HCT116 (cell line): ENCODE measurements around the gene PARP12. TPM values are rescaled to one million over a fixed set of nuclear protein-coding genes. Genes with fewer than 3 reads are reported as not detected.

Experiments
- ATAC-seq: fragments of 200-7000 bp; cut with Tn5 transposase; 2 replicates; pipeline ENCODE4 v1.9.1; 2020; ENCODE audit warnings: mild to moderate bottlenecking, moderate library complexity
- BruUV-seq: library from RNA; stranded (reverse); fragments of 400-500 nt; replicated peaks from 2 replicates; lab custom pipeline; 2021; lab: Mats Ljungman, UMichigan
- CTCF ChIA-PET: fragments of 300-600 bp; sonication (Branson Sonifier 250); formaldehyde crosslinking; loops from one replicate; lab custom pipeline; 2021; ENCODE audit warnings: antibody characterized with exemption; lab: Charles Lee
- POLR2A ChIA-PET: fragments of 300-600, 350-600 bp; sonication (Branson Sonifier 250); formaldehyde crosslinking; loops from one replicate; lab custom pipeline; 2021; ENCODE audit warnings: antibody characterized with exemption; lab: Charles Lee
- RAD21 ChIA-PET, 2 experiments: fragments of 300-600 bp; sonication (Branson Sonifier 250); formaldehyde crosslinking; loops; one replicate each; lab custom pipeline; 2023; ENCODE audit warnings: low total read pairs in 2 of 2; ENCODE audit not compliant: uncharacterized antibody in 2 of 2, unreplicated experiment in 2 of 2, low non-redundant PET in 1 of 2; lab: Charles Lee
- DNase-seq: peaks from one replicate; pipeline ENCODE4 v3.0.0-alpha.2; 2010; ENCODE audit warnings: low read depth, low spot score
- H2AFZ ChIP-seq: fragments of 200-600 bp; shearing (Covaris generic), sonication (generic); 2 replicates; pipeline ENCODE4 v1.6.1; 2017; ENCODE audit warnings: low read depth, mixed run types, mixed read lengths, antibody characterized with exemption, low read length; ENCODE audit not compliant: poor library complexity, severe bottlenecking
- H3K27ac ChIP-seq: 2 replicates; pipeline ENCODE4 v1.5.1; 2012; ENCODE audit warnings: low read depth, low read length
- H3K27me3 ChIP-seq: fragments of 200-600 bp; sonication (generic); 2 replicates; pipeline ENCODE4 v1.6.1; 2016; ENCODE audit warnings: mixed run types, low read length, mixed read lengths; ENCODE audit not compliant: insufficient read depth
- H3K36me3 ChIP-seq, 2 experiments: fragments of 200-500 bp in 1 of 2; fragments of 200-600 bp in 1 of 2; sonication (Bioruptor generic) in 1 of 2; sonication (generic) in 1 of 2; 2 replicates each; pipeline versions ENCODE4 v1.5.1 to v1.6.1; 2014 to 2016; ENCODE audit warnings: low read length in 2 of 2, inconsistent platforms in 1 of 2, mixed read lengths in 1 of 2, mixed run types in 1 of 2; ENCODE audit not compliant: insufficient read depth in 2 of 2, control insufficient read depth in 1 of 2
- H3K4me1 ChIP-seq, 2 experiments: fragments of 200-600 bp in 1 of 2; sonication (generic) in 1 of 2; 2 replicates each; pipeline versions ENCODE4 v1.5.1 to v1.6.1; 2012 to 2017; ENCODE audit warnings: low read length in 2 of 2, inconsistent platforms in 1 of 2, mild to moderate bottlenecking in 1 of 2, mixed read lengths in 1 of 2, mixed run types in 1 of 2, moderate library complexity in 1 of 2; ENCODE audit not compliant: insufficient read depth in 2 of 2, control insufficient read depth in 1 of 2
- H3K4me2 ChIP-seq: fragments of 200-600 bp; sonication (generic); 2 replicates; pipeline ENCODE4 v1.6.1; 2017; ENCODE audit warnings: mixed run types, low read length, mixed read lengths
- H3K4me3 ChIP-seq, 2 experiments: fragments of 200-600 bp in 1 of 2; sonication (generic) in 1 of 2; replicated peaks in 1 of 2; 2 replicates each; pipeline ENCODE4 v1.5.1; 2011 to 2016; ENCODE audit warnings: low read length in 2 of 2, control low read depth in 1 of 2, low read depth in 1 of 2, mild to moderate bottlenecking in 1 of 2, mixed read lengths in 1 of 2, mixed run types in 1 of 2
- H3K79me2 ChIP-seq: fragments of 200-600 bp; sonication (generic); 2 replicates; pipeline ENCODE4 v1.6.1; 2017; ENCODE audit warnings: mild to moderate bottlenecking, mixed run types, low read length, moderate library complexity, mixed read lengths; ENCODE audit not compliant: insufficient read depth
- H3K9ac ChIP-seq: fragments of 200-600 bp; sonication (generic); 2 replicates; pipeline ENCODE4 v1.6.1; 2016; ENCODE audit warnings: low read length, mixed read lengths
- H3K9me2 ChIP-seq: fragments of 200-600 bp; sonication (generic), shearing (Covaris generic); 2 replicates; pipeline ENCODE4 v1.6.1; 2017; ENCODE audit warnings: mixed run types, mild to moderate bottlenecking, moderate library complexity; ENCODE audit not compliant: insufficient read depth
- H3K9me3 ChIP-seq, 2 experiments: fragments of 200-500 bp in 1 of 2; fragments of 200-600 bp in 1 of 2; sonication (Bioruptor generic) in 1 of 2; sonication (generic) in 1 of 2; 2 replicates each; pipeline ENCODE4 v1.6.1; 2014 to 2017; ENCODE audit warnings: low read length in 2 of 2, mixed read lengths in 2 of 2, inconsistent platforms in 1 of 2, low read depth in 1 of 2, mild to moderate bottlenecking in 1 of 2, mixed run types in 1 of 2, moderate library complexity in 1 of 2; ENCODE audit not compliant: control insufficient read depth in 1 of 2, insufficient read depth in 1 of 2
- H4K20me1 ChIP-seq: fragments of 200-600 bp; sonication (generic), shearing (Covaris generic); 2 replicates; pipeline ENCODE4 v1.6.1; 2017; ENCODE audit warnings: mixed run types, mild to moderate bottlenecking, moderate library complexity; ENCODE audit not compliant: insufficient read depth
- CBX3 ChIP-seq: IDR thresholded peaks from 2 replicates; pipeline ENCODE4 v1.6.1; 2012; ENCODE audit warnings: low read depth
- CEBPB ChIP-seq: IDR thresholded peaks from 2 replicates; pipeline ENCODE4 v1.6.1; 2012; ENCODE audit warnings: low read depth
- CTCF ChIP-seq, 3 experiments: fragments of 200-600 bp in 1 of 3; sonication (generic) in 1 of 3; IDR thresholded peaks in 2 of 3; conservative IDR thresholded peaks in 1 of 3; 2 replicates each; pipeline ENCODE4 v1.5.1; 2012 to 2017; ENCODE audit warnings: low read depth in 2 of 3, low read length in 2 of 3, antibody characterized with exemption in 1 of 3, borderline replicate concordance in 1 of 3, control low read depth in 1 of 3, mild to moderate bottlenecking in 1 of 3, mixed read lengths in 1 of 3, mixed run types in 1 of 3, moderate library complexity in 1 of 3; ENCODE audit not compliant: insufficient read depth in 1 of 3
- ELF1 ChIP-seq: IDR thresholded peaks from 2 replicates; pipeline ENCODE4 v1.6.1; 2012; ENCODE audit warnings: low read depth, borderline replicate concordance
- EZH2phosphoT487 ChIP-seq: fragments of 200-600 bp; IDR thresholded peaks from 2 replicates; pipeline ENCODE4 v1.6.1; 2018; ENCODE audit warnings: antibody characterized with exemption, borderline replicate concordance
- FOSL1 ChIP-seq: IDR thresholded peaks from 2 replicates; pipeline ENCODE4 v1.6.1; 2012; ENCODE audit warnings: low read depth
- JUND ChIP-seq: IDR thresholded peaks from 2 replicates; pipeline ENCODE4 v1.6.1; 2012
- POLR2A ChIP-seq: IDR thresholded peaks from 2 replicates; pipeline ENCODE4 v1.7.0; 2011; ENCODE audit warnings: borderline replicate concordance; ENCODE audit not compliant: insufficient read depth, insufficient read length; ENCODE audit errors: extremely low read depth
- POLR2AphosphoS5 ChIP-seq: IDR thresholded peaks from 2 replicates; pipeline ENCODE4 v1.6.1; 2011; ENCODE audit warnings: mild to moderate bottlenecking, low read depth, low read length, moderate library complexity
- RAD21 ChIP-seq: IDR thresholded peaks from 2 replicates; pipeline ENCODE4 v1.6.1; 2012; ENCODE audit warnings: low read depth, mild to moderate bottlenecking
- SIN3A ChIP-seq: IDR thresholded peaks from 2 replicates; pipeline ENCODE4 v1.6.1; 2012; ENCODE audit warnings: low read depth
- SP1 ChIP-seq: IDR thresholded peaks from 2 replicates; pipeline ENCODE4 v1.6.1; 2012; ENCODE audit warnings: low read depth
- TCF7L2 ChIP-seq: IDR thresholded peaks from 2 replicates; pipeline ENCODE4 v1.7.0; 2011; ENCODE audit warnings: borderline replicate concordance, inconsistent platforms; ENCODE audit not compliant: insufficient read depth, insufficient read length; ENCODE audit errors: extremely low read depth
- YY1 ChIP-seq: IDR thresholded peaks from 2 replicates; pipeline ENCODE4 v1.6.1; 2011; ENCODE audit warnings: low read length, low read depth, moderate library complexity, mild to moderate bottlenecking; ENCODE audit not compliant: insufficient replicate concordance; ENCODE audit errors: extremely low read depth
- ZFX ChIP-seq: fragments of 450-650 bp; IDR thresholded peaks from 2 replicates; pipeline ENCODE4 v1.6.1; 2017
- ZNF274 ChIP-seq: fragments of 200-500 bp; sonication (Bioruptor generic); IDR thresholded peaks from 2 replicates; pipeline ENCODE4 v1.6.1; 2014; ENCODE audit warnings: mild to moderate bottlenecking, low read depth, low read length, inconsistent platforms
- intact Hi-C: fragments of 100-400 bp; cut with micrococcal nuclease; formaldehyde crosslinking; loops from 2 replicates; pipeline ENCODE4 v1.10.0; 2022
- total RNA-seq: library from RNA; stranded (reverse); gene quantifications from one replicate; pipeline ENCODE4 v1.2.1, GENCODE V29; 2021; ENCODE audit not compliant: unreplicated experiment
- TF ChIP-seq, protein P1 (sequence below): IDR thresholded peaks from 2 replicates; pipeline ENCODE4 v1.6.1; 2011; ENCODE audit warnings: mild to moderate bottlenecking, low read length, moderate library complexity; ENCODE audit not compliant: insufficient replicate concordance; ENCODE audit errors: extremely low read depth
- TF ChIP-seq, protein P2 (sequence below): IDR thresholded peaks from 2 replicates; pipeline ENCODE4 v1.6.1; 2012
- TF ChIP-seq, protein P3 (sequence below): IDR thresholded peaks from 2 replicates; pipeline ENCODE4 v1.6.1; 2012

PARP12 gene
- total RNA-seq, 1 experiment from 2014 or later, result 17.7 TPM

GRCh38 chr7:139982927-139983920, 79.5 kb downstream of the PARP12 start:
- no peaks in the 10 kb centered on the region for H4K20me1 ChIP-seq
- RAD21 ChIA-PET, result no interaction called here
- H3K27me3 ChIP-seq, result no peaks in the 10 kb centered on the region
- no peak overlapping the region for H3K27ac ChIP-seq
- TF ChIP-seq, protein P1, sequence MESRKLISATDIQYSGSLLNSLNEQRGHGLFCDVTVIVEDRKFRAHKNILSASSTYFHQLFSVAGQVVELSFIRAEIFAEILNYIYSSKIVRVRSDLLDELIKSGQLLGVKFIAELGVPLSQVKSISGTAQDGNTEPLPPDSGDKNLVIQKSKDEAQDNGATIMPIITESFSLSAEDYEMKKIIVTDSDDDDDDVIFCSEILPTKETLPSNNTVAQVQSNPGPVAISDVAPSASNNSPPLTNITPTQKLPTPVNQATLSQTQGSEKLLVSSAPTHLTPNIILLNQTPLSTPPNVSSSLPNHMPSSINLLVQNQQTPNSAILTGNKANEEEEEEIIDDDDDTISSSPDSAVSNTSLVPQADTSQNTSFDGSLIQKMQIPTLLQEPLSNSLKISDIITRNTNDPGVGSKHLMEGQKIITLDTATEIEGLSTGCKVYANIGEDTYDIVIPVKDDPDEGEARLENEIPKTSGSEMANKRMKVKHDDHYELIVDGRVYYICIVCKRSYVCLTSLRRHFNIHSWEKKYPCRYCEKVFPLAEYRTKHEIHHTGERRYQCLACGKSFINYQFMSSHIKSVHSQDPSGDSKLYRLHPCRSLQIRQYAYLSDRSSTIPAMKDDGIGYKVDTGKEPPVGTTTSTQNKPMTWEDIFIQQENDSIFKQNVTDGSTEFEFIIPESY, result no peak
- no peak for TF ChIP-seq ZNF274
- no peak for TF ChIP-seq SIN3A
- no peak for TF ChIP-seq CEBPB
- no peak for TF ChIP-seq RAD21
- no peak for TF ChIP-seq JUND
- TF ChIP-seq, protein P2, sequence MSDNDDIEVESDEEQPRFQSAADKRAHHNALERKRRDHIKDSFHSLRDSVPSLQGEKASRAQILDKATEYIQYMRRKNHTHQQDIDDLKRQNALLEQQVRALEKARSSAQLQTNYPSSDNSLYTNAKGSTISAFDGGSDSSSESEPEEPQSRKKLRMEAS, result no peak
- TF ChIP-seq POLR2AphosphoS5, result no peak
- TF ChIP-seq CBX3, result no peak
- TF ChIP-seq ELF1, result no peak
- TF ChIP-seq ZFX, result no peak
- no peak for TF ChIP-seq CTCF (IDR thresholded peaks at IDR 0.05 in 2 of 3, conservative IDR thresholded peaks at IDR 0.05 in 1 of 3; ENCODE audit: borderline replicate concordance in 1 of 3, insufficient read depth in 1 of 3, low read depth in 2 of 3, low read length in 2 of 3)
- TF ChIP-seq FOSL1, result no peak
- no peak for TF ChIP-seq TCF7L2
- no peak for TF ChIP-seq EZH2phosphoT487
- TF ChIP-seq, protein P3, sequence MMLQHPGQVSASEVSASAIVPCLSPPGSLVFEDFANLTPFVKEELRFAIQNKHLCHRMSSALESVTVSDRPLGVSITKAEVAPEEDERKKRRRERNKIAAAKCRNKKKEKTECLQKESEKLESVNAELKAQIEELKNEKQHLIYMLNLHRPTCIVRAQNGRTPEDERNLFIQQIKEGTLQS, result no peak
- TF ChIP-seq POLR2A, result no peak
- TF ChIP-seq YY1, result no peak
- no peak for TF ChIP-seq SP1
- TF ChIP-seq, all 23 proteins: peak for 0
- ATAC-seq (no peak), DNase-seq (no peak)
- intact Hi-C loops, result no loop called here
- no peak overlapping the region for H3K4me2 ChIP-seq
- no peaks in the 10 kb centered on the region for H3K9me3 ChIP-seq
- H3K36me3 ChIP-seq, result no peaks in the 10 kb centered on the region
- H3K79me2 ChIP-seq, result no peaks in the 10 kb centered on the region
- H3K9ac ChIP-seq, result no peak overlapping the region
- H3K4me3 ChIP-seq, result no peak overlapping the region
- no peak overlapping the region for H2AFZ ChIP-seq
- CTCF ChIA-PET, result no interaction called here
- H3K4me1 ChIP-seq, result no peaks in the 10 kb centered on the region
- H3K9me2 ChIP-seq, result no peaks in the 10 kb centered on the region
- POLR2A ChIA-PET, result no interaction called here
- BruUV-seq, result no TSS peak
